Measurements from ENCODE around the gene GALK1. TPM values are rescaled to one million over a fixed set of nuclear protein-coding genes. Genes with fewer than 3 reads are reported as not detected.

Gene GALK1
- total RNA-seq, 2 experiments from 2014 or later, result 43.4 to 50.7 TPM

GRCh38 chr17:75724016-75725003 lies 40.7 kb downstream of the GALK1 start:
- no peak for DNase-seq
- Mint-ChIP-seq H3K36me3 (ENCODE audit: low read depth) (no peaks in the 10 kb centered on the region), H3K9me3 (no peaks in the 10 kb centered on the region), H3K4me1 (ENCODE audit: low read depth) (peaks cover 3% of the 10 kb centered on the region), H3K27ac (no peak overlapping the region), H3K4me3 (no peak overlapping the region), H3K27me3 (peaks cover 4% of the 10 kb centered on the region)
- intact Hi-C loops (cut with micrococcal nuclease), result no loop called here
- ChIA-PET CTCF (interaction anchor here (22.4 kb wide), 1 partner anchor 25 kb away, joined by 217 read pairs; no protein-coding TSS in a partner anchor), POLR2A (interaction anchor here (1.7 kb wide), 1 partner anchor 52 kb away, joined by 5 read pairs; no protein-coding TSS in a partner anchor)
- TF ChIP-seq CTCF (IDR thresholded peaks at IDR 0.05), result no peak
- ATAC-seq, result no peak

GRCh38 chr17:75723171-75723930 lies 41.6 kb downstream of the GALK1 start:
- H3K4me3 Mint-ChIP-seq, result no peak overlapping the region
- H3K4me1 Mint-ChIP-seq (ENCODE audit: low read depth), result peaks cover 3% of the 10 kb centered on the region
- ATAC-seq, result no peak
- intact Hi-C loops (cut with micrococcal nuclease), result no loop called here
- DNase-seq, result no peak
- ChIA-PET CTCF (interaction anchor here (22.4 kb wide), 1 partner anchor 26 kb away, joined by 217 read pairs; no protein-coding TSS in a partner anchor), POLR2A (no interaction called here)
- H3K36me3 Mint-ChIP-seq (ENCODE audit: low read depth), result no peaks in the 10 kb centered on the region
- TF ChIP-seq CTCF (IDR thresholded peaks at IDR 0.05), result no peak
- no peaks in the 10 kb centered on the region for H3K9me3 Mint-ChIP-seq
- no peak overlapping the region for H3K27ac Mint-ChIP-seq
- peaks cover 6% of the 10 kb centered on the region for H3K27me3 Mint-ChIP-seq

GRCh38 chr17:75722542-75723095 lies 42.4 kb downstream of the GALK1 start:
- no peak for TF ChIP-seq CTCF (IDR thresholded peaks at IDR 0.05)
- Mint-ChIP-seq H3K27ac (no peak overlapping the region), H3K36me3 (ENCODE audit: low read depth) (no peaks in the 10 kb centered on the region), H3K9me3 (no peaks in the 10 kb centered on the region), H3K4me3 (no peak overlapping the region), H3K27me3 (peaks cover 6% of the 10 kb centered on the region), H3K4me1 (ENCODE audit: low read depth) (peaks cover 3% of the 10 kb centered on the region)
- intact Hi-C loops (cut with micrococcal nuclease), result no loop called here
- no peak for DNase-seq
- ATAC-seq, result no peak
- POLR2A ChIA-PET, result interaction anchor here (1.2 kb wide), 1 partner anchor 9 kb away, joined by 4 read pairs; no protein-coding TSS in a partner anchor
- CTCF ChIA-PET, result interaction anchor here (0.6 to 22.4 kb wide), 2 partner anchors 27 to 47 kb away, joined by 3 to 217 read pairs; no protein-coding TSS in a partner anchor

DNA sequence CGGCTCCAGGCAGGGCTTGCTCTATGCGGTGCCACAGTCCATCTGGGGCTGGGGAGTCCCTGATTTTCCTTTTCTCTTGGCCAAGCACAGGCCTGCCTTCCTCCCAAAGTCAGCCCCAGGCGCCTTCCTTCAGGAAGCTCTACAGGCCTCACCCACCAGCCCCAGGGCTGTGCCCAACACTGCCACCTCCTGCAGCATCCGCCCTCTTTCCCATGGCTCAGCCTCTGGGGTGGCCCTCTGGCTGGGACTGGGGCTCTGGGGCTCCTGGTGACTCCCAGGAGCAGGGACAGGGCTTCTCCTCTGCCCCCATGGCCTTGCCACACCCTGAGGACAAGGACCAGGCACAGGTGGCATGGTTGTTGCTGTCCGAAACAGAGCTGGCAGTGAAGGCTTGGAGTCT lies 42.9 kb downstream of the GALK1 start:
- POLR2A ChIA-PET, result interaction anchor here (1.2 kb wide), 1 partner anchor 9 kb away, joined by 4 read pairs; no protein-coding TSS in a partner anchor
- ATAC-seq (no peak), DNase-seq (no peak)
- CTCF ChIA-PET, result interaction anchor here (0.6 to 22.4 kb wide), 2 partner anchors 27 to 47 kb away, joined by 3 to 217 read pairs; no protein-coding TSS in a partner anchor
- no peak overlapping the region for H3K4me3 Mint-ChIP-seq
- no peak overlapping the region for H3K27ac Mint-ChIP-seq
- no peaks in the 10 kb centered on the region for H3K9me3 Mint-ChIP-seq
- no peak for TF ChIP-seq CTCF (IDR thresholded peaks at IDR 0.05)
- H3K36me3 Mint-ChIP-seq (ENCODE audit: low read depth), result no peaks in the 10 kb centered on the region
- intact Hi-C loops (cut with micrococcal nuclease), result no loop called here
- H3K4me1 Mint-ChIP-seq (ENCODE audit: low read depth), result peaks cover 3% of the 10 kb centered on the region
- H3K27me3 Mint-ChIP-seq, result peaks cover 6% of the 10 kb centered on the region

Data from activated CD8-positive, alpha-beta T cell treated with anti-CD3 and anti-CD28 coated beads for 36 hours (primary cell).